Cardiac muscle cell (in vitro differentiated cells and primary cell): ENCODE measurements around the gene PTX3. TPM values are rescaled to one million over a fixed set of nuclear protein-coding genes. Genes with fewer than 3 reads are reported as not detected.

Source experiments
- DNase-seq, 2 donors: peaks; one replicate each; pipeline versions ENCODE4 v3.0.0 to v3.0.0-alpha.2; 2010 to 2017; ENCODE audit warnings: low read depth in 1 of 2, low spot score in 1 of 2
- H3K27ac ChIP-seq: fragments of 200-600 bp; sonication (generic); 2 replicates; pipeline ENCODE4 v1.5.1; 2016
- H3K27me3 ChIP-seq: fragments of 200-600 bp; sonication (generic); 2 replicates; pipeline ENCODE4 v1.6.0; 2016; ENCODE audit warnings: control low read depth
- H3K36me3 ChIP-seq: fragments of 200-600 bp; sonication (generic); 2 replicates; pipeline ENCODE4 v1.5.1; 2016; ENCODE audit warnings: control low read depth
- H3K4me1 ChIP-seq: fragments of 200-600 bp; sonication (generic); 2 replicates; pipeline ENCODE4 v1.8.1; 2017; ENCODE audit warnings: low read depth, mild to moderate bottlenecking, mixed run types
- H3K4me3 ChIP-seq: fragments of 200-600 bp; sonication (generic); 2 replicates; pipeline ENCODE4 v1.5.1; 2016; ENCODE audit warnings: mild to moderate bottlenecking
- H3K9me3 ChIP-seq: fragments of 200-600 bp; sonication (generic); 2 replicates; pipeline ENCODE4 v1.5.1; 2017; ENCODE audit warnings: low read depth, mild to moderate bottlenecking, control low read depth
- polyA plus RNA-seq: library from polyadenylated mRNA; unstranded; fragments of >200 nt; fragmentation: Nextera tagmentation; extraction: Ambion mirVana; gene quantifications from 2 replicates; pipeline ENCODE4 v1.2.1, GENCODE V29; 2016
- total RNA-seq: library from RNA; depleted of rRNA; stranded (reverse); fragments of >200 nt; gene quantifications from 2 replicates; pipeline ENCODE4 v1.2.3, GENCODE V29; 2016
- TF ChIP-seq, protein P1 (sequence below): IDR thresholded peaks from 2 replicates; pipeline ENCODE4 v1.5.1; 2012; ENCODE audit warnings: low read depth, mild to moderate bottlenecking, low read length

PTX3 gene
- total and polyA plus RNA-seq, 2 experiments from 2014 or later: 1.6 to 1.7 TPM

- Histone ChIP-seq H3K27ac (no peak overlapping the region), H3K4me3 (no peak overlapping the region), H3K36me3 (no peaks in the 10 kb centered on the region), H3K4me1 (no peaks in the 10 kb centered on the region), H3K9me3 (no peaks in the 10 kb centered on the region), H3K27me3 (no peaks in the 10 kb centered on the region)
- no peak for DNase-seq
- TF ChIP-seq, protein P1, sequence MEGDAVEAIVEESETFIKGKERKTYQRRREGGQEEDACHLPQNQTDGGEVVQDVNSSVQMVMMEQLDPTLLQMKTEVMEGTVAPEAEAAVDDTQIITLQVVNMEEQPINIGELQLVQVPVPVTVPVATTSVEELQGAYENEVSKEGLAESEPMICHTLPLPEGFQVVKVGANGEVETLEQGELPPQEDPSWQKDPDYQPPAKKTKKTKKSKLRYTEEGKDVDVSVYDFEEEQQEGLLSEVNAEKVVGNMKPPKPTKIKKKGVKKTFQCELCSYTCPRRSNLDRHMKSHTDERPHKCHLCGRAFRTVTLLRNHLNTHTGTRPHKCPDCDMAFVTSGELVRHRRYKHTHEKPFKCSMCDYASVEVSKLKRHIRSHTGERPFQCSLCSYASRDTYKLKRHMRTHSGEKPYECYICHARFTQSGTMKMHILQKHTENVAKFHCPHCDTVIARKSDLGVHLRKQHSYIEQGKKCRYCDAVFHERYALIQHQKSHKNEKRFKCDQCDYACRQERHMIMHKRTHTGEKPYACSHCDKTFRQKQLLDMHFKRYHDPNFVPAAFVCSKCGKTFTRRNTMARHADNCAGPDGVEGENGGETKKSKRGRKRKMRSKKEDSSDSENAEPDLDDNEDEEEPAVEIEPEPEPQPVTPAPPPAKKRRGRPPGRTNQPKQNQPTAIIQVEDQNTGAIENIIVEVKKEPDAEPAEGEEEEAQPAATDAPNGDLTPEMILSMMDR: no peak
These were observed 21.8 kb upstream of the PTX3 start for GRCh38 chr3:157414861-157415260.

GRCh38 chr3:157416347-157417087 is 20.1 kb upstream of the PTX3 start:
- H3K36me3 ChIP-seq: no peaks in the 10 kb centered on the region
- no peak overlapping the region for H3K27ac ChIP-seq
- no peaks in the 10 kb centered on the region for H3K9me3 ChIP-seq
- TF ChIP-seq, protein P1: no peak
- no peak for DNase-seq
- H3K4me3 ChIP-seq: no peak overlapping the region
- H3K4me1 ChIP-seq: no peaks in the 10 kb centered on the region
- H3K27me3 ChIP-seq: no peaks in the 10 kb centered on the region

DNA sequence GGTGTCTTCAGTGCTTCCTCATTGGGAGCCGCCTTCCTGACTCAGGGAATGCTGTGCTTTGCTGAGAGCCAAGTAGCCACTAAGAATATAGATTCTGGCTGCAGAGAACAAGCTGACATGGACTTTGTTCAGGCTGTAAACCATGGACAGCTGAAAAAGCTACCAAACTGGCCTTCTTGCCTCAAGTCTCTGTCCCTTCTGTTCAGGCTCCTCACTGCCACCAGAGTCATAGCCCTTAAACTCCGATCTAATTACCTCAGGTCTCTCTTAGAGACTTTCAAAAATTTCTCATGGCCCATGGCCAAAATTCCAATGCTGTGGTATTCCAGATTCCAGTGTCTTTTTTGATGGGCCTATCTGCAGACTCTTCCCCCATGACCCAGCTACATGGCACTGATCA is 19.4 kb upstream of the PTX3 start:
- H3K27ac ChIP-seq: no peak overlapping the region
- TF ChIP-seq, protein P1: no peak
- no peak overlapping the region for H3K4me3 ChIP-seq
- no peaks in the 10 kb centered on the region for H3K27me3 ChIP-seq
- peak in 1 of 2 donors; percentile 37 for DNase-seq
- H3K36me3 ChIP-seq: no peaks in the 10 kb centered on the region
- H3K4me1 ChIP-seq: no peaks in the 10 kb centered on the region
- H3K9me3 ChIP-seq: no peaks in the 10 kb centered on the region

- Histone ChIP-seq H3K4me1 (no peaks in the 10 kb centered on the region), H3K27ac (no peak overlapping the region), H3K4me3 (no peak overlapping the region), H3K27me3 (no peaks in the 10 kb centered on the region), H3K9me3 (no peaks in the 10 kb centered on the region), H3K36me3 (no peaks in the 10 kb centered on the region)
- TF ChIP-seq, protein P1: no peak
- no peak for DNase-seq
These were observed 18.5 kb upstream of the PTX3 start for GRCh38 chr3:157418104-157418503.

GRCh38 chr3:157420606-157421130 is 16.0 kb upstream of the PTX3 start:
- H3K4me1 ChIP-seq: no peaks in the 10 kb centered on the region
- no peak overlapping the region for H3K4me3 ChIP-seq
- H3K36me3 ChIP-seq: no peaks in the 10 kb centered on the region
- no peak for DNase-seq
- no peaks in the 10 kb centered on the region for H3K9me3 ChIP-seq
- no peak overlapping the region for H3K27ac ChIP-seq
- TF ChIP-seq, protein P1: no peak
- H3K27me3 ChIP-seq: no peaks in the 10 kb centered on the region
